ENCODE results near the gene DNAJC9.
A peak's percentile ranks its signal among the peaks of the same experiment; 100 is the strongest.

Gene DNAJC9

GRCh38 chr10:73218431-73219191 is 28.4 kb downstream of the DNAJC9 start:
- DNase-seq (ENCODE audit: low read depth, low spot score) = no peak
- POLR2A ChIA-PET = no interaction called here
- CTCF ChIA-PET = interaction anchor here (1.3 kb wide), 2 partner anchors 15 to 20 kb away, joined by 3 read pairs; no protein-coding TSS in a partner anchor

GRCh38 chr10:73217628-73218027 is 29.4 kb downstream of the DNAJC9 start:
- ChIA-PET CTCF (interaction anchor here (1.3 kb wide), 1 partner anchor 21 kb away, joined by 3 read pairs; no protein-coding TSS in a partner anchor), POLR2A (no interaction called here)
- TF ChIP-seq CTCF (IDR thresholded peaks at IDR 0.05; ENCODE audit: insufficient read depth, low read length, missing control alignments) = no peak

More at GRCh38 chr10:73218431-73219191, 28.4 kb downstream of the DNAJC9 start:
- no peak overlapping the region for H3K4me3 ChIP-seq (ENCODE audit: low read depth, low read length)
- TF ChIP-seq CTCF (IDR thresholded peaks at IDR 0.05; ENCODE audit: insufficient read depth, low read length, missing control alignments) = peak; percentile 33

GRCh38 chr10:73215749-73216148 is 31.3 kb downstream of the DNAJC9 start:
- TF ChIP-seq CTCF (IDR thresholded peaks at IDR 0.05; ENCODE audit: insufficient read depth, low read length, missing control alignments) = no peak
- DNase-seq (ENCODE audit: low read depth, low spot score) = no peak
- POLR2A ChIA-PET = no interaction called here

More at GRCh38 chr10:73217628-73218027, 29.4 kb downstream of the DNAJC9 start:
- no peak overlapping the region for H3K4me3 ChIP-seq (ENCODE audit: low read depth, low read length)
- DNase-seq (ENCODE audit: low read depth, low spot score) = no peak

GRCh38 chr10:73211106-73211811 is 35.8 kb downstream of the DNAJC9 start:
- TF ChIP-seq CTCF (IDR thresholded peaks at IDR 0.05; ENCODE audit: insufficient read depth, low read length, missing control alignments) = no peak
- no peak overlapping the region for H3K4me3 ChIP-seq (ENCODE audit: low read depth, low read length)
- ChIA-PET CTCF (no interaction called here), POLR2A (no interaction called here)
- no peak for DNase-seq (ENCODE audit: low read depth, low spot score)

More at GRCh38 chr10:73215749-73216148, 31.3 kb downstream of the DNAJC9 start:
- CTCF ChIA-PET = interaction anchor here (1.2 kb wide), 1 partner anchor 8 kb away, joined by 3 read pairs; no protein-coding TSS in a partner anchor
- H3K4me3 ChIP-seq (ENCODE audit: low read depth, low read length) = no peak overlapping the region

- no peak overlapping the region for H3K4me3 ChIP-seq (ENCODE audit: low read depth, low read length)
- ChIA-PET CTCF (no interaction called here), POLR2A (interaction anchor here (0.6 kb wide), 1 partner anchor 114 kb away, joined by 3 read pairs; the partner anchor contains the start of gene P4HA1)
- DNase-seq (ENCODE audit: low read depth, low spot score) = no peak
- no peak for TF ChIP-seq CTCF (IDR thresholded peaks at IDR 0.05; ENCODE audit: insufficient read depth, low read length, missing control alignments)
These were observed 36.5 kb downstream of the DNAJC9 start for GRCh38 chr10:73210395-73211105.
